RWPE1 (cell line): ENCODE measurements around the gene RASGRP2.

Source experiments
- CTCF ChIA-PET: fragments of 350-600 bp; sonication (Branson Sonifier 250); formaldehyde crosslinking; extraction: SDS; loops from one replicate; lab custom pipeline; 2021; lab: Yijun Ruan, JAX
- POLR2A ChIA-PET: fragments of 400-600 bp; formaldehyde crosslinking; extraction: SDS; loops from one replicate; lab custom pipeline; 2020; ENCODE audit warnings: antibody characterized with exemption; ENCODE audit not compliant: low non-redundant PET; lab: Yijun Ruan, JAX
- DNase-seq: peaks from one replicate; pipeline ENCODE4 v3.0.0; 2012; ENCODE audit warnings: low spot score
- H3K27ac ChIP-seq: fragments of 450-650 bp; 2 replicates; pipeline ENCODE4 v1.5.1; 2017
- CTCF ChIP-seq: fragments of 450-650 bp; conservative IDR thresholded peaks from 2 replicates; pipeline ENCODE4 v1.5.1; 2017; ENCODE audit warnings: low read depth, mild to moderate bottlenecking

Gene RASGRP2

GRCh38 chr11:64722141-64723065, 21.5 kb downstream of the RASGRP2 start:
- ChIA-PET CTCF (interaction anchor here (1.0 to 1.4 kb wide), 2 partner anchors 34 to 273 kb away, joined by 4 to 5 read pairs; no protein-coding TSS in a partner anchor), POLR2A (no interaction called here)
- no peak for DNase-seq
- TF ChIP-seq CTCF = no peak
- H3K27ac ChIP-seq = no peak overlapping the region

GRCh38 chr11:64721359-64721699, 22.6 kb downstream of the RASGRP2 start:
- POLR2A ChIA-PET = no interaction called here
- CTCF ChIA-PET = interaction anchor here (1.0 to 1.4 kb wide), 2 partner anchors 33 to 272 kb away, joined by 4 to 5 read pairs; no protein-coding TSS in a partner anchor
- no peak for TF ChIP-seq CTCF
- DNase-seq = no peak
- H3K27ac ChIP-seq = no peak overlapping the region

GRCh38 chr11:64720640-64721358, 23.1 kb downstream of the RASGRP2 start:
- no peak for TF ChIP-seq CTCF
- ChIA-PET POLR2A (interaction anchor here (0.5 kb wide), 1 partner anchor 293 kb away, joined by 3 read pairs; no protein-coding TSS in a partner anchor), CTCF (no interaction called here)
- no peak overlapping the region for H3K27ac ChIP-seq
- DNase-seq = no peak

GRCh38 chr11:64720167-64720566, 23.8 kb downstream of the RASGRP2 start:
- CTCF ChIA-PET = no interaction called here
- no peak for TF ChIP-seq CTCF
- no peak overlapping the region for H3K27ac ChIP-seq
- no peak for DNase-seq
- POLR2A ChIA-PET = interaction anchor here (0.5 kb wide), 1 partner anchor 292 kb away, joined by 3 read pairs; no protein-coding TSS in a partner anchor

GRCh38 chr11:64719406-64719805, 24.5 kb downstream of the RASGRP2 start:
- POLR2A ChIA-PET = no interaction called here
- CTCF ChIA-PET = interaction anchor here (0.5 to 0.7 kb wide), 2 partner anchors 242 to 364 kb away, joined by 5 to 8 read pairs; no protein-coding TSS in a partner anchor
- TF ChIP-seq CTCF = no peak
- H3K27ac ChIP-seq = no peak overlapping the region
- DNase-seq = no peak

- no peak for DNase-seq
- no peak overlapping the region for H3K27ac ChIP-seq
- no peak for TF ChIP-seq CTCF
- POLR2A ChIA-PET = no interaction called here
- CTCF ChIA-PET = interaction anchor here (0.5 to 0.7 kb wide), 2 partner anchors 243 to 364 kb away, joined by 5 to 8 read pairs; no protein-coding TSS in a partner anchor
Observed at GRCh38 chr11:64718780-64719124, 25.2 kb downstream of the RASGRP2 start.
